A172 (cell line): ENCODE measurements around the gene PFAS. TPM values are rescaled to one million over a fixed set of nuclear protein-coding genes. Genes with fewer than 3 reads are reported as not detected.
"Not testable (repeated sequence)": the region's sequence is repeated elsewhere in the genome, so short reads cannot be mapped to it uniquely, and the experiment has no call there.

Source experiments
- DNase-seq: peaks from one replicate; pipeline ENCODE4 v3.0.0-alpha.2; 2015; ENCODE audit warnings: low spot score
- total RNA-seq: library from RNA; depleted of rRNA; stranded (reverse); fragments of >200 nt; shearing (Covaris generic); gene quantifications from 2 replicates; pipeline ENCODE4 v1.2.3, GENCODE V29; 2014; rRNA removed

The PFAS gene
- 28.0 and 29.3 TPM in 2 replicates for total RNA-seq

DNA sequence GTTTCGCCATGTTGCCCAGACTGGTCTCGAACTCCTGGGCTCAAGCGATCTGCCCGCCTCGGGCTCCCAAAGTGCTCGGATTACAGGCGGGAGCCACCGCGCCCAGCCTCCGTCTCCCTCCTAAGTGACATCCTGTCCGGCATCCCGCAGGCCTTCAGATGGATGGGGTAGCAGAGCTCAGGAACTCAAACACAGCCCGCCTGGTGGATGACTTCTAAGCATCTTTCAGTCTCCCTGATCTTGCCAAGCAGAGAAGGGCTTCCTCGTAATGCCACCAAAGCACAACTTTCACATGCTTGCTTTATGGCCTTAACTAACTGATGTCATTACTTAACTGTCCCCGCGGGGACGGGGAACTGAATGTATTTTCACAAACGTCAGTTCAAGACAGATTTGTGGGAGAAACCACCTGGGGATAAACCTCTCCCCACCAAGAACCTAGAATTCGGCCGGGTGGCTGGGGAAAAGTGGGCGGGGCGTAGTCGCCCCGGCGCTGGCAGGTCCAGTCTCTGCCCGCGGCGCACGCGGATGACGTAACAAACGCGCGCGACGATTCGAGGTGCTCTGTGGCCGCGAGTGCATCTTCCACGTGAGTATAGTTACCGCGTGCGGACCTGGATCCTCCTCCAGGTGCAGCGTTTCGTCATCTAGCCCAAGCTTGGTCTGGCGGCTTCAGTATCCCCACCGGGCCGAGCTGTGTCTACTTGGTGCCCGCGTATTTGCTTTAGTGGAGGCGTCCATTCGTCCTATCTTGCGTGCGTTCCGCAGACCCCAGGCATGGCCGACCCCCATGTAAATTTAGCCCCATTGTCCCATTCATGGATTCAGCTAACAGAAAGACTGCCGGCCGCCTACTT is at the start of gene PFAS:
Gene PFAS (plus strand): TSS at position 539 of the 857 bp plus-strand sequence. CDS start 4,649 bp downstream, outside the sequence.
- peak; percentile 90 for DNase-seq

DNA sequence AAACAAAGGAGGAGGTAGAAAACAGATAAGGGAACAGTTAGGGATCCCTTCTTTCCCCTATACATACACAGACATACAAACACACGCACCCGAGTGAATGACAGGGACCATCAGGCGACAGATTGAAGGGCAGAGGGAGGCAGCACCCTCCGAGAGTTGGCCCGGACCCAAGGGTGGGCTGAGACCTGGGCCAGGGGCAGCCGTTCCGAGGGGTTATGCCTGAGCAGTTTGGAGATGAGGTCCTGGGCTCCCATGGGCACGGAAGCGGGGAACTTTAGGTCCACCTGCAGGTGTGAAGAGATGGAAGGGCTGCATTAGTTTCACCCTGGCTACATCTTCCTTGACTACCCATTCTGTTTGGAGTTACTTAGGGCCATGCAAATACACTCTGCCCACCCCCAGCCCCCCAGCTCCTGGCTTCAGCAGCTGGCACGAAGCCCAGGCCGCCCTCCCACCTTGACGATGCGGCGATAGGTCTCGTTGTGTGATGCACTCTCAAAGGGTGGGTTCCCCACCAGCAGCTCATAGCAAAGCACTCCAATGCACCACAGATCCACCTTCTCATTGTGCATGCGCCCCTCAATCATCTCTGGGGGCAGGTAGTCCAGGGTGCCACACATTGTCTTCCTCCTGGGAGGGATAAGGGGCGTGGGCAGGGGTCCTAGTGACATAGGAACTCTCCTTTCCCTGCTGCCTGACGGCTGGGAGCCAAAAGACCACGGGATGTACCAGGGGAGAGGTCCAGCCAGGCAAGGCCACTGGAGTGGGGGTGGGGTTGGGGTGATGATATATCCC is 44.1 kb upstream of the PFAS start:
- DNase-seq = no peak

DNA sequence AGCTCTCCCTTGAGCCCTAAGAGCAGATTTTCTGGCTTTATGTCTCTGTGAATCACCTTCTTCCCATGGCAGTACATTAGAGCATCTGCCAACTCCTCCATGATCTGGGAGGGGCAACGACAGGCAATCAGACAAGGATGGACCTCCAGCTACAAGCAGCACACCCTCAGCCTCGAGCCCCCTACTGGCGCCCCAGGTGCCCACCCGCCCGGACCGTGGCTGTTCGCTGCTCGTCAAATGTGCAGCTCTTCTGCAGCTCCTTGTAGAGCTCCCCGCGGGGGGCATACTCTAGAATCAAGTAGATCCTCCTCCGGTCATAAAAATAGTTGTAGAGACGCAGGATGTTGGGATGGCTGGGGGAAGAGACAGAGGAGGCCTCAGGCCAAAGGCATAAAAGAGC is 42.6 kb upstream of the PFAS start:
- DNase-seq = no peak

- peak; percentile 98 for DNase-seq
These were observed 39.0 kb upstream of the PFAS start, which contains the start of gene AURKB for GRCh38 chr17:8209907-8210760. TSS of gene AURKB (minus strand) at chr17:8210575. CDS start at chr17:8210224, 351 bp downstream.

GRCh38 chr17:8210761-8211458 is 38.2 kb upstream of the PFAS start:
- no peak for DNase-seq

DNA sequence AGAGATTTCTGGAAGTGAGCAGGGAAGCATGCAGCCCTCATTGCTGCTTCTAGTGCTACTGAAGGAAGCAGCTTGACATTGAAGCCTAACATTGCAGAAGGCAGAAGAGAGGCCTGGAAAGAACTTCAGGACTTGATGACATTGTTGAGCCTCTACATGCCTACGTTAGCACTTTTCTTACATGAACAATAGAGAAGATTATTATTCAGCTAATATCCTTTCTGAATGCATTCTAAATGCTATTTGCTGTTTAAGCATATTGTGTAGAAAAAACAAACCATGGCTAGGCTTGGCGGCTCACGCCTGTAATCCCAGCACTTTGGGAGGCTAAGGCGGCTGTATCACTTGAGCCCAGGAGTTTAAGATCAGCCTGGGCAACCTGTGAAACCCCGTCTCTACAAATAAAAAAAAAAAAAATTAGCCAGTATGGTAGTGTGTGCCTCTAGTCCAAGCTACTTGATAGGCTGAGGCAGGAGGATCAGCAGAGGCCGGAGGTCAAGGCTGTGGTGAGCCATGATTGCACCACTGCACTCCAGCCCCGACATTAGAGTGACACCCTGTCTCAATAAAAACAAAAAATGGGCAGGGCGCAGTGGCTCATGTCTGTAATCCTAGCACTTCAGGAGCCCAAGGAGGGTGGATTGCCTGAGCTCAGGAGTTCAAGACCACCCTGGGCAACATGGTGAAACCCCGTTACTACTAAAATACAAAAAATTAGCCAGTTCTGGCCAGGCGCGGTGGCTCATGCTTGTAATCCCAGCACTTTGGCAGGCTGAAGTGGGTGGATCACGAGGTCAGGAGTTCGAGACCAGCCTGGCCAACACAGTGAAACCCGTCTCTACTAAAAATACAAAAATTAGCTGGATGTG is 36.5 kb upstream of the PFAS start:
- peak; percentile 54 for DNase-seq

DNA sequence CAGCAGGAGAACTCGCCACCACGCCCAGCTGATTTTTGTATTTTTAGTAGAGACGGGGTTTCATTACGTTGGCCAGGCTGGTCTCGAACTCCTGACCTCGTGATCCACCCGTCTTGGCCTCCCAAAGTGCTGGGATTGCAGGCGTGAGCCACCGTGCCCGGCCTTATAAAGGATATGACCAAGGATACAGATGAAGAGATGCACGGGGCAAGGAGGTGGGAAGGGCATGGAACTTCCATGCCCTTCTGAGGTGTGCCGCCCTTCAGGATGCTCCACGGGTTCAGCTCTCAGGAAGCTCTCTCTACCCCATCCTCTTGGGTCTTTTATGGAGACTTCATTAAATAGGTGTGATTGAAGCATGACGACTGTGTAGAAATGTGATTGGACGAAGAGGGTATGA is 35.1 kb upstream of the PFAS start:
- not testable (repeated sequence) for DNase-seq

DNA sequence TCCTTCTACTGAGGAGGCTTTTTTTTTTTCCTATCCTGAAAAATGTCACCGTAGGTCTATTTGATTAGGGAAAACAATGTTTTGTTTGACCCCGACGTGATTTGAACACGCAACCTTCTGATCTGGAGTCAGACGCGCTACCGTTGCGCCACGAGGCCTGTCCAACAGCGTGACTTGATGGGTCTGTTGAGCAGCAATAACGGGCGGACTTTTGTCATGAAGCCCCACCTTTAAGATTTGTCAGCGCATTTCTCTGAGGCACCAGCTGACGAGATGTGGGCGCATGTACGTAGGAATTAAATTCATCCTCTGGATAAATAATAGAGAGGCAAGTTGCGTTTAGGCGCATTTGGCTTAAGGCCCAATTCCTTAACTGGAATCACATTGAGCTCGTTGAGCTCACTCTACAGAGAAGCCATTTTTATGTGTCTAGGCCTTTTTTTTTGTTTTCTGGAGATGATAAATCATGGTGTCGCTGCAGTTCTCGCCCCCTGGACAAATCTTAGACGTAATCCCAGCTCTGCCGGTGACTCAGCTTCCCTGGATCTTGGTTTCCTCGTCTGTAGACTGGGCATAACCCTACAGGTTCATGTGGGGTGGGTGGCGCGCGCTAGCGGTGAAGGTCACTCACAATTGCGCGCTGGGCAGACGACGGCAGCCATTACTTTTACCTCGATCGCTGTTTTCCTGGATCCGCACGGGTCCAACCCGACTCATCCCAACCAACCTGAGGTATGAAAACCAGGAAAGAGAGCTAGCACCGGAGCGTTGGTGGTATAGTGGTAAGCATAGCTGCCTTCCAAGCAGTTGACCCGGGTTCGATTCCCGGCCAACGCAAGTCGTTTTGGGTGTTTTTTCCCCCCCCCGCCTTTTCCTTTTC is 28.1 kb upstream of the PFAS start:
- DNase-seq = peak; percentile 91

DNA sequence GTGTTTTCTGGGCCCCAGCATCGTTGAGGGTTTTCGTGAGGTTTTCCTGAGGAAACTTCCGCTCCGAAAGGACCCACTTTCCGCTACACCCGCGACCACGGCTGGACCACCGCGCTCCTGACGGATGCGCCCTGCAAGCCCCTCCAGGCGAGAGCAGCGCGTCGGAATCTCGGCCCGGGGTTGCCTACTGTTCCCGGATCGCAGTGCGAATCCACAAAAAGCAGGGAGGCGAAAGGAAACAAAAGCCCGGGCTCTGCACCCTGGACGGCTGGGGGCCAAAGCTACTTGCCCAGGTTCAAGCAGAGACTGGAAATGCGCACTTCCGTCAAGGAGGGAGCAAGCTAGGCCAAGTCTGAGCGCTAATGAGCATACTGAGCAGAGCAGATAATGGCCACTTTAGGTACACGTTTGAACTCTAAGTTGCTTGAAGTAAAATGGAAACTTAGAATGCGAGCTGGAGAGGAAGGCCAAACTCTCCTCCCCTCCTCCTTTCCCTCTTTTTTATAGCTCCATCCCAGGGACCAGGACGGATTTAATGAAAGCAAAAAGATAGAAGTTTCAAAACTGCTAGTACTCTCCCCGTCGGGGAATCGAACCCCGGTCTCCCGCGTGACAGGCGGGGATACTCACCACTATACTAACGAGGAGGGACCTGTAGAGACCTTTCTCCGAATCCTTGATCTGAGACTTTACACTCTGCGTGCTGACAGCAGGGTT is 27.3 kb upstream of the PFAS start:
- DNase-seq = peak; percentile 93

DNA sequence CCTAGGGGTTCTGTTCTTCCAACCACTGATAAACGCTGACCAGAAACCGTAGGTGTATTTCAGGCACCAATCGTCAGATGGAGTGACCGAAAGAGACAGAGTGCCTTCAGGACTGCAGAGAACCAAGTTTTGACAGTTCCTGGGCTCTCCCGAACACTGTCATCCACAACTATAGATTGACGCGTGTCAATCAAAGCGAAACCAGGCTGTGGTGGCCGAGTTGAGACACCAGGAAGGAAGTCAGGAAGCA is 26.8 kb upstream of the PFAS start:
- DNase-seq = no peak

DNA sequence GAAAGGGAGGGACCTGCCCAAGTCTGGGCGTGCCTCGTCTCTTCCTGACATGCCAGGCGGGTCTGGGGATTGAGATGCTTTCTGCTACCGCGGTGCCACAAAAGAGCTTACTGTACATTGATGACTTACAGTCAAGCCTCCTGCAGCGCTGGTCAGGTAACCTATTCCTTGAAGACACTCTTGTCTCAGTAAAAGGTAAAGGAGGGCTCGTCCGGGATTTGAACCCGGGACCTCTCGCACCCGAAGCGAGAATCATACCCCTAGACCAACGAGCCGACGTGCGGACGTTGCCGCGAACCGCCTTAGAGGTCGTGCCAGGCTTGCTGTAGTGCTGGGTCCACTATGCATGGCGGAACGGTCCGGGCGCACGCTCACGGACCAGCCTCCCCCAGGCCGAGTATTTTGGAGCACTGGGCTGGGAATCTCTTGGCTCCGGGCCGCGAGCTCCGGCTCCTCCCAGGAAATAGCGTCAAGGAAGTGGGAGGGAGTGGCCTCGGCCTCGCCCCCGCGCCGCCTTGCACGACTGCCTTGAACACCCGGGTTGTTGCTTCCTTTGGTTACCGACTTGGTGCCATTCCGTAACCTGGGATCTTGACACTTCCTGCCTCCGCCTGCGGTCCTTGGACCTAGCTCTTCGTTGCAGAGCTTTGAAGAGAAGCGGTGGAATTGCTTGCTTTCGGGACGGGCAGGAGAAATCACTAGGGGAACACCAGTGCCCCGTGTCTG is 26.3 kb upstream of the PFAS start:
- peak; percentile 96 for DNase-seq

GRCh38 chr17:8223356-8224126 is 25.5 kb upstream of the PFAS start:
- DNase-seq = no peak

GRCh38 chr17:8224891-8225812 is 23.9 kb upstream of the PFAS start:
- no peak for DNase-seq

DNA sequence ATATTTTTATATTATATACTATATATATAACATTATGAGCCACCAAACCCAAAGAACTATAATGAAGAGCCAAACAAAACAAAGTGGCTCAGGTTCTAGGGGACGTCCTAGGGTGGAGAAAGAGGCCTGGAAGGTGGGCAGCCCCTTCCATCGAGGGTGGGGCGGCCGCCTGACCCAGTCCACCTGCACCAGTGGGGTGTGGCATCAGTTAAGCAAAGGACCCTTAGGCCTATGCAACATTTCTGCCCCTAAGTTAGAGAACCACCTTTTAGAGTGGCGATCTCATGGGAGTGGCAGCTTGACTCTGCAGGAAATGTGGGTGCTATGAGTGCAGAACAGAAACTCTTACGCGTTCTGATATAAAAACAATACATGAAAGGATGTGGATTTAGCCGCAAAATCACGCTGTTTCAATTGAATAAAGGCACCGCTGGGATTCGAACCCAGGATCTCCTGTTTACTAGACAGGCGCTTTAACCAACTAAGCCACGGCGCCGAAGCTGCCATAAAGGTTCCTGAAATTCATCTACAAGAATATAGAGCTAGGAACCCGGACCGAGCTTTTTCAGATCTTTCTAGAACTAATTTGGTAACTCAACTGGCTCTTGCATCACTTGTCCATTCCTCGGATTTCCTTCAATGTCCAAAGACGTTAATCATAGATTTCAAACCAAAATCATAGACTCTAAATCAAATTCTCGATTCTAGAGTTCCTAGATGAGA is 23.1 kb upstream of the PFAS start:
- DNase-seq = peak; percentile 96

GRCh38 chr17:8226536-8227237 is 22.4 kb upstream of the PFAS start:
- DNase-seq = peak; percentile 94
